Measurements from ENCODE around the gene WWTR1.

Gene WWTR1

GRCh38 chr3:149502438-149502837, 155.4 kb downstream of the WWTR1 start:
- no peak for DNase-seq (ENCODE audit: low read depth in 3 of 3, low spot score in 1 of 3)

- no peak for DNase-seq (ENCODE audit: low read depth in 3 of 3, low spot score in 1 of 3)
Observed at GRCh38 chr3:149501524-149501923, 156.3 kb downstream of the WWTR1 start.

DNA sequence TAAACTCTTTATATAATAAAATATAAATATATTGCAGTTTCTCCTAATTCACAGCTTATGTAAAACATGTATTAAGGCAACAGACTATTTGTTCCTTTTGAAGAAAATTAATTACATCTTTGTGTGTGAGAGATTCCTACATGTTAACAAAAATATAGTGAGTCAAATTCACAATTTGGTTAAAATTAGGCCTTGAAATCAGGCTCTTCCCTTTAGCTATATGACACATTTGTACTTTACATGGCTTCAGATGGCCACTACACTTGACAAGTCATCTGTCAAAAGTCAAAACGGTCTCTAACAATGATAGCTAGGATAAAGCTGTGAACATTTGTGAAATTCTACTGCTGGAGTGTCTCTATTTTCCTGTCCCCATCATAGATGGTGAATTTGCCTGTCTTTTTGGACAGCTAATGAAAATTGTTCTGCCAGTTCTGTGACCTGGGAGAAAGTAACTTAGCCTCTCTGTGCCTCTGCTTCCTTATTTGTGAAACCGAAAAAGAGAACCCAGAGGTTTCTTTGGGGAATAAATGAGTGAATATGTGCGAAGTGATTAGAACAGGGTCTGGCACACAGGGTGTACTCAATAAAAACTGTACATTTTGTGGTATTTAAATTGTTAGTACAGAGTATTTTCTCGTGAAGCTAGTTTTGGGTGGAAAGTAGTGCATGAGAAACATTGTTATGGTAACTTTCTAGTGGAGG, 159.7 kb downstream of the WWTR1 start:
- no peak for DNase-seq (ENCODE audit: low read depth in 3 of 3, low spot score in 1 of 3)

GRCh38 chr3:149496891-149497290, 160.9 kb downstream of the WWTR1 start:
- no peak for DNase-seq (ENCODE audit: low read depth in 3 of 3, low spot score in 1 of 3)

DNA sequence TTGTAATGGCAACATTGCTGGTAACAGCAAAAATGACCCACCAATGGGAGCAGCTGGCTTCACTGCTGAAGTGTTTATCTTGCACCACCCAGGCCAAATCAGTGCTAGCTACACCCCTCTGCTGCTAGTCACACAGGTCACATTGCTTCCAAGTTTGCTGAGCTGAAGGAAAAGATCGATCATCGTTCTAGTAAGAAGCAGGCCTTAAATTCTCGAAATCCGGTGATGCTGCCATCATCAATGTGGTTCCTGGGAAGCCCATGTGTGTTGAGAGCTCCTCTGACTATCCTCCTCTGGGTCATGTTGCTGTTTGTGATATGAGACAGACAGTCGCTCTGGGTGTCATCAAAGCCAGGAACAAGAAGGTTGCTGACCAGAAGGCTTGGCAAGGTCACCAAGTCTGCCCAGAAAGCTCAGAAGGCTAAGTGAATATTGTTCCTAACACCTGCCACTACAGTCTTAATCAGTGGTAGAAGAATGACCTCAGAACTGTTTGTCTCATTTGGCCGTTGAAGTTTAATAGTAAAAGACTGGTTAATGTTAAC, 162.2 kb downstream of the WWTR1 start:
- no peak for DNase-seq (ENCODE audit: low read depth in 3 of 3, low spot score in 1 of 3)

DNA sequence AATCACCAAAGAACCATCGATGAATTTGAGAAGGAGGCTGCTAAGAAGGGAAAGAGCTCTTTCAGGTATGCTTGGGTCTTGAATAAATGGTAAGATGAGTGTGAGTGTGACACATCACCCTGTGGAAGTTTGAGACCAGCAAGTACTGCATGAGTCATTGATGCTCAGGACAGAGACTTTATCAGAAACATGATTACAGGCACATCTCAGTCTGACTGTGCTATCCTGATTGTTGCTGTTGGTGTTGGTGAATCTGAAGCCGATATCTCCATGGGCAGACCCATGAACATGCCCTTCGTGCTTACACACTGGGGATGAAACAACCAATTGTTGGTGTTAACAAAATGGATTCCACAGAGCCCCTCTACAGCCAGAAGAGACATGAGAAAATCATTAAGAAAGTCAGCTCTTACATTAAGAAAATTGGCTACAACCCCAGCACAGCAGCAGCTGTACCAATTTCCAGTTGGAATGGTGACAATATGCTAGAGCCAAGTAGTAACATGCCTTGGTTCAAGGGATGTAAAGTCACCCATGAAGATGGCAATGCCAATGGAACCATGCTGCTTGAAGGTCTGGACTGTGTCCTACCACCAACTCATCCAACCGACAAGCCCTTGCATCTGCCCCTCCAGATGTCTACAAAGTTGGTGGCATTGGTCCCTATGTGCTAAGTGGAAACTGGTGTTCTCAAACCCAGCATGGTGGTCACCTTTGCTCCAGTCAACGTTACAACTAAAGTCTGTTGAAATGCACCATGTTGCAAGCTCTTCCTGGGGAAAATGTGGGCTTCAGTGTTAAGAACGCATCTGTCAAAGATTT, 162.9 kb downstream of the WWTR1 start:
- DNase-seq (ENCODE audit: low read depth in 3 of 3, low spot score in 1 of 3): no peak

- no peak for DNase-seq (ENCODE audit: low read depth in 3 of 3, low spot score in 1 of 3)
Observed at GRCh38 chr3:149494022-149494758, 163.6 kb downstream of the WWTR1 start.

DNA sequence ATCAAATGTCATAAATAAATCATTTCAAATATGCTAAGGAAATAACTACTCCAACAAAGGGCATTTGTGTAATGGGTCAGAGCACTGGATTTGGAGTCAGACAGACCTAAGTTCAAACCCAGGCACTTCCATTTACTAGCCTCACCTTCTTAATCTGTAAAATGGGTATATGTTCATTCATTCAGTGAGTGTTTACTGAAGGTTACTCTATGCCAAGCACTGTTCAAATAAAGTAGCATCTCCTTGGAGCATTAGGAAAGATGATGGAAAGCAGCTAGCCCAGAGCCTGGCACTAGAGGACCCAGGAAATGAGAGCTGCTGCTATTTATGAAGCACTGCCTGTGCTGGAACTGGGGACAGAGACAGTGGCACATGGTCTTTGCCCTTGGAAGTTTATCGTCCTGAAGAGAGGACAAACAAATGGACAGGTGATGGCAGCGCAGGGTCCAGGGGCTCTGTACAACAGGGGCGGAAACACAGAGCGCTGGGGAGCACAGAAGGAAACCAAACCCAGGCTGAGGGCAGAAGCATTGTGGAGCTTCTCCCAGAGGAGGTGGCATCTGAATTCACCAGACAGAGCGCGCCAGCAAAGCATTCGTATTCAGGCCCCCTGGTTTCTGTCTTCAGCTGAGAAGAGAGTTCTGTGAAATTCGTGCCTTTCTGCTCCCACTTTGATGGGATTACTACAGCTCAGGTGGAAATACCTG, 164.4 kb downstream of the WWTR1 start:
- no peak for DNase-seq (ENCODE audit: low read depth in 3 of 3, low spot score in 1 of 3)

- DNase-seq (ENCODE audit: low read depth in 3 of 3, low spot score in 1 of 3): no peak
Observed at GRCh38 chr3:149490260-149490971, 167.4 kb downstream of the WWTR1 start.

GRCh38 chr3:149489060-149489690, 168.7 kb downstream of the WWTR1 start:
- DNase-seq (ENCODE audit: low read depth in 3 of 3, low spot score in 1 of 3): no peak

DNA sequence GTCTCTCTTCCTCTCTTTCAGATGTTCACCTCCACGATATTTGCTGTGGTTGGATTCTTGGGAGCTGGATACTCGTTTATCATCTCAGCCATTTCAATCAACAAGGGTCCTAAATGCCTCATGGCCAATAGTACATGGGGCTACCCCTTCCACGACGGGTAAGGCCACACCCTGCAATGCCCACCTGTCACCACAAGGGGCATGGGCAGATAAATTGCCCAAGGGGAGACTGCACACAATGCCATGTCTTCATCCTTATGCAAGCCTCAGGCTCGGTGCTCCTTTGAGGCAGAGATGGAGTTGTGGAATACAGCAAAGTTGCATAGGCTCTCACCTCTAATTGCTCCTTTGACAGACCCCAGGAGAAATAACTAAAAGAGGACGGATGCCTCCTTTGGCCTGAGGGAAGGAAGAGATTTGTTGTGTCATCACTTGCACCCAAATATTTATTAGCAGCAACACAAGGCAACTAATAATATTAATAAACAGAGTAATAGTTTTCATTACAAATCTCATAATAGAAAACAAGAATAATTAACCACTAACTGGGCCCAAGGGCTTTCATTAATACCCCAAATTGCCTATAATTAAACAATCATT, 170.1 kb downstream of the WWTR1 start:
- no peak for DNase-seq (ENCODE audit: low read depth in 3 of 3, low spot score in 1 of 3)

DNA sequence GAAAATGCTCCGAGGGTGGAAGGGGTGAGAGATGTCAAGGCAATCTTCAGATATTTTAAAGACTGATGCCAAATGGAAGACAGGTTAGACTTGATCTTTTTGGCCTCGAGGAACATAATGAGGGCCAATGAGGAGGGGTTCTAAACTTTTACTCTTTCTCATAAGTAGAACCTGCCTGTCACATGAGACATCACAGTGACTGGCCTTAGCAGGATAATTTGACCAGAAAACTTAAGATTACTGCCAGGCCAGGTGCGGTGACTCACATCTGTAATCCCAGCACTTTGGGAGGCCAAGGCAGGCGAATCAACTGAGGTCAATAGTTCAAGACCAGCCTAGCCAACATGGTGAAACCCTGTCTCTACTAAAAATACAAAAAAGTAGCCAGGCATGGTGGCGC, 171.1 kb downstream of the WWTR1 start:
- no peak for DNase-seq (ENCODE audit: low read depth in 3 of 3, low spot score in 1 of 3)

- DNase-seq (ENCODE audit: low read depth in 3 of 3, low spot score in 1 of 3): no peak
Observed at GRCh38 chr3:149481491-149481890, 176.3 kb downstream of the WWTR1 start.

DNA sequence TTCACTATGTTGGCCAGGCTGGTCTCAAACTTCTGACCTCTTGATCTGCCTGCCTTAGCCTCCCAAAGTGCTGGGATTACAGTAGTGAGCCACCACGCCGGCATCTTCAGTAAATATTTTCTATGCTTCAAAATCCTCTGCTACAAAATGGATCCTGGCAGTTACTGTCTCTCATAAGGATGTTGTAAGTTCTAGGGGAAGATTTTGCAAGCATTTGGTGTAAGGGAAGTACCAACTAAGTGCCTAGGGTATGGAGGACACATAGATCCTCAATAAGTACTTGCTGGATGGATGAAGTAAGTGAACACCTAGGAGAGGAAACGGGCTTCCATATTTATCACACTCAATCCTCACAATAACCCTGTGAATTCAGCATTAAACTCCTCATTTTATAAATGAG, 176.8 kb downstream of the WWTR1 start:
- no peak for DNase-seq (ENCODE audit: low read depth in 3 of 3, low spot score in 1 of 3)

- DNase-seq (ENCODE audit: low read depth in 3 of 3, low spot score in 1 of 3): no peak
Observed at GRCh38 chr3:149480326-149481017, 177.4 kb downstream of the WWTR1 start.

DNA sequence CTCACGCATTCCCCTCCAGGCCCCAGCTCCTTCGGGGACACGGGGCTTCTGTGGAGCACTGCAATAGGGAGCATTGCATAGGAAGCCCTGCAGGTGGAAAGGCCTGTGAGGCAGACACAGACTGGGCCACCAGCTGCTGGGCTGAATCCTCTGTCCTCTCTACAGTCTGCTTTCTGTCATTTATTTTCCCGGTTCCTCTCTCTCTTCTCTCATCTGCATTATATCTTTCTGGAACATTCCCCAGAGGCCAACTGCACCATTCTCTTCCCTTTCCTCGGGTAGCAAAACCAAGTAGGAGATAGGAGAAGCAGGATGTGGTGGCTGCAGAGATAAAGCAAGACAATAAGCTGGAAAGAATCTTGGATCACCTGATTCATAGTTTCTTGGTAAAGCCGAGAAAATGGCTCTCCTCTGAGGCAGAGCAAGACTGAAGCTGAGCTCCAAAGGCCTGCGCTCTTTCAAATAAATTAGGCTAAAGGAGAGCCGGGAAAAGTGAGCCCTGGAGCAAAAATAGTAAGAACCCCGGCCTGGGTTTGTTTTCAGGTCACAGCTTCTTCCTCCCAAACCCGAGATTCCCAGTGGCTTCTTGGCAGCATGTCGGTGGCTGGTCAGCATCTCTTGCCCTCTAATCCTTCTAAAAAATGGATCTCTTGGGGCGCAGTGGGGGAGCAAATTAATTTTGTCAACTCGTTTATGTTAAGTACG, 178.1 kb downstream of the WWTR1 start:
- DNase-seq (ENCODE audit: low read depth in 3 of 3, low spot score in 1 of 3): no peak

- DNase-seq (ENCODE audit: low read depth in 3 of 3, low spot score in 1 of 3): no peak
Observed at GRCh38 chr3:149476225-149476624, 181.6 kb downstream of the WWTR1 start.

DNA sequence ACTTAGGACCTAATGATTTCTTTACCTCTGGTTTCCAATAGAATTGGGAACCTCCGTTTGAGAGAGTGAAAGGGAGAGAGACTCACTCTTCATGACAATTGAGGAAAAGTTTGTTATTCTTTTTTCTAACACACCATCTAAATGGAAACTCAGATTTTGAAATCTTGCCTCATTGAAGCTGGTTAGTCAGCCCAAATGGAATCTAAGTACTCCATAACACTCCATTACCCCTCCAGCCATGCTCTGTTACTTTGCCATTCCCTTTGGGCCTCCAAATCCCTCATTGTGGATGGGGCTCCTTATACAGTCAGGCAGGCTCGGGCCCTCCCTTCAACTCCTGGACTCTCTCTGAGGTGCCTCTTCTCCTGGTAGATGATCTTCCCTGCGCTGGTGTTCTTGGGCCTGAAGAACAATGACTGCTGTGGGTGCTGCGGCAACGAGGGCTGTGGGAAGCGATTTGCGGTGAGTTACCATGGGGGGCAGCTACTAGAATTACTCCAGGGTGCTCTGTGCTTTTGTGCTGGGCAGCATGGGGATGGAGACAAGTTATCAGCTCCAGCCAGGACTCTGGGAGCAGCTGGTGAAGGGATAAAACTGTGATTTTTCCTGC, 182.3 kb downstream of the WWTR1 start:
- no peak for DNase-seq (ENCODE audit: low read depth in 3 of 3, low spot score in 1 of 3)

All from stimulated activated CD4-positive, alpha-beta T cell treated with anti-CD3 and anti-CD28 coated beads, TNF-alpha, amount 100 ng/mL, for 1 hour (primary cell).